ENCODE results near the gene REN. TPM values are rescaled to one million over a fixed set of nuclear protein-coding genes. Genes with fewer than 3 reads are reported as not detected.
A peak's percentile ranks its signal among the peaks of the same experiment; 100 is the strongest.

REN gene
- total and polyA plus RNA-seq, 2 of the 13 experiments (the other 11 are each of a cell fraction or from before 2014, with no cell fraction given), result not detected

- TF ChIP-seq, protein P1, sequence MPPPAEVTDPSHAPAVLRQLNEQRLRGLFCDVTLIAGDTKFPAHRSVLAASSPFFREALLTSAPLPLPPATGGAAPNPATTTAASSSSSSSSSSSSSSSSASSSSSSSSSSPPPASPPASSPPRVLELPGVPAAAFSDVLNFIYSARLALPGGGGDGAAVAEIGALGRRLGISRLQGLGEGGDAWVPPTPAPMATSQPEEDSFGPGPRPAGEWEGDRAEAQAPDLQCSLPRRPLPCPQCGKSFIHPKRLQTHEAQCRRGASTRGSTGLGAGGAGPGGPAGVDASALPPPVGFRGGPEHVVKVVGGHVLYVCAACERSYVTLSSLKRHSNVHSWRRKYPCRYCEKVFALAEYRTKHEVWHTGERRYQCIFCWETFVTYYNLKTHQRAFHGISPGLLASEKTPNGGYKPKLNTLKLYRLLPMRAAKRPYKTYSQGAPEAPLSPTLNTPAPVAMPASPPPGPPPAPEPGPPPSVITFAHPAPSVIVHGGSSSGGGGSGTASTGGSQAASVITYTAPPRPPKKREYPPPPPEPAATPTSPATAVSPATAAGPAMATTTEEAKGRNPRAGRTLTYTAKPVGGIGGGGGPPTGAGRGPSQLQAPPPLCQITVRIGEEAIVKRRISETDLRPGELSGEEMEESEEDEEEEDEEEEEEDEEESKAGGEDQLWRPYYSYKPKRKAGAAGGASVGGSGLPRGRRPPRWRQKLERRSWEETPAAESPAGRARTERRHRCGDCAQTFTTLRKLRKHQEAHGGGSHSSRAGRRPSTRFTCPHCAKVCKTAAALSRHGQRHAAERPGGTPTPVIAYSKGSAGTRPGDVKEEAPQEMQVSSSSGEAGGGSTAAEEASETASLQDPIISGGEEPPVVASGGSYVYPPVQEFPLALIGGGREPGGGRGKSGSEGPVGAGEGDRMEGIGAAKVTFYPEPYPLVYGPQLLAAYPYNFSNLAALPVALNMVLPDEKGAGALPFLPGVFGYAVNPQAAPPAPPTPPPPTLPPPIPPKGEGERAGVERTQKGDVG (CRISPR knock-in tag; IDR thresholded peaks at IDR 0.05; ENCODE audit: borderline replicate concordance), result no peak
- peak; percentile 9; the same call in 1 of the 2 replicates for TF ChIP-seq BCL6 (CRISPR knock-in tag; IDR thresholded peaks at IDR 0.05)
- no peak for TF ChIP-seq U2AF2 (IDR thresholded peaks at IDR 0.05; ENCODE audit: low read depth, low read length)
- TF ChIP-seq, protein P2, sequence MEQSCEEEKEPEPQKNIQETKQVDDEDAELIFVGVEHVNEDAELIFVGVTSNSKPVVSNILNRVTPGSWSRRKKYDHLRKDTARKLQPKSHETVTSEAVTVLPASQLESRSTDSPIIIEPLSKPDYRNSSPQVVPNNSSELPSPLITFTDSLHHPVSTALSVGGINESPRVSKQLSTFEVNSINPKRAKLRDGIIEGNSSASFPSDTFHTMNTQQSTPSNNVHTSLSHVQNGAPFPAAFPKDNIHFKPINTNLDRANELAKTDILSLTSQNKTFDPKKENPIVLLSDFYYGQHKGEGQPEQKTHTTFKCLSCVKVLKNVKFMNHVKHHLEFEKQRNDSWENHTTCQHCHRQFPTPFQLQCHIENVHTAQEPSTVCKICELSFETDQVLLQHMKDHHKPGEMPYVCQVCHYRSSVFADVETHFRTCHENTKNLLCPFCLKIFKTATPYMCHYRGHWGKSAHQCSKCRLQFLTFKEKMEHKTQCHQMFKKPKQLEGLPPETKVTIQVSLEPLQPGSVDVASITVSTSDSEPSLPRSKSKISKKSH (CRISPR knock-in tag; IDR thresholded peaks at IDR 0.05; ENCODE audit: borderline replicate concordance), result peak; percentile 39; the same call in 1 of the 2 replicates
- no peak for TF ChIP-seq ZNF382 (CRISPR knock-in tag; IDR thresholded peaks at IDR 0.05; ENCODE audit: borderline replicate concordance)
- peak; percentile 64; the same call in 1 of the 2 replicates for TF ChIP-seq ZNF350 (CRISPR knock-in tag; IDR thresholded peaks at IDR 0.05; ENCODE audit: borderline replicate concordance, low read depth)
- TF ChIP-seq NR2F2 (IDR thresholded peaks at IDR 0.05; ENCODE audit: borderline replicate concordance, low read depth), result peak; percentile 74
- no peak for TF ChIP-seq ZNF550 (CRISPR knock-in tag; IDR thresholded peaks at IDR 0.05; ENCODE audit: borderline replicate concordance)
- peak; percentile 89 for TF ChIP-seq PAXIP1 (CRISPR knock-in tag; conservative IDR thresholded peaks at IDR 0.05)
- TF ChIP-seq ADNP (CRISPR knock-in tag; IDR thresholded peaks at IDR 0.05), result no peak
- no peak for TF ChIP-seq ZNF282 (IDR thresholded peaks at IDR 0.05; ENCODE audit: partially characterized antibody)
- TF ChIP-seq SNAI1 (CRISPR knock-in tag; IDR thresholded peaks at IDR 0.05; ENCODE audit: borderline replicate concordance), result peak; percentile 94
- peak; percentile 57; the same call in 1 of the 2 replicates for TF ChIP-seq GFI1 (CRISPR knock-in tag; IDR thresholded peaks at IDR 0.05; ENCODE audit: borderline replicate concordance)
- TF ChIP-seq SUZ12 (IDR thresholded peaks at IDR 0.05; ENCODE audit: low read depth, low read length), result no peak
- TF ChIP-seq JUN (CRISPR knock-in tag; IDR thresholded peaks at IDR 0.05), result no peak
- TF ChIP-seq ZNF430 (CRISPR knock-in tag; IDR thresholded peaks at IDR 0.05), result peak; percentile 92; the same call in 1 of the 2 replicates
- peak; percentile 30 for TF ChIP-seq PPARG (CRISPR knock-in tag; conservative IDR thresholded peaks at IDR 0.05)
- no peak for TF ChIP-seq FOXP1 (IDR thresholded peaks at IDR 0.05)
- no peak for TF ChIP-seq FOXP1 (CRISPR knock-in tag; IDR thresholded peaks at IDR 0.05)
- no peak for TF ChIP-seq ZNF660 (CRISPR knock-in tag; IDR thresholded peaks at IDR 0.05; ENCODE audit: borderline replicate concordance, low read depth)
Observed at GRCh38 chr1:204213668-204214662, 47.8 kb upstream of the REN start, which contains the start of gene GOLT1A (continued).

Measured in HepG2 (cell line).